Left lung (tissue), 10 donors: ENCODE results near the gene ME2. TPM values are rescaled to one million over a fixed set of nuclear protein-coding genes. Genes with fewer than 3 reads are reported as not detected.
"Not testable (repeated sequence)": the region's sequence is repeated elsewhere in the genome, so short reads cannot be mapped to it uniquely, and the experiment has no call there.

ENCODE experiments used
- ATAC-seq: fragments of 200-7000 bp; cut with Tn5 transposase; one replicate; pipeline ENCODE4 v1.9.1; 2020; ENCODE audit warnings: moderate library complexity
- DNase-seq, 4 donors: peaks; one replicate each; pipeline ENCODE4 v3.0.0-alpha.2; 2013 to 2020
- H3K27ac ChIP-seq, 2 donors: fragments of 200-600 bp; sonication (generic) in 1 of 2; one replicate each; pipeline versions ENCODE4 v1.5.0 to v1.8.0; 2020 to 2021
- H3K27me3 ChIP-seq, 2 donors: fragments of 200-600 bp; sonication (generic) in 1 of 2; one replicate each; pipeline versions ENCODE4 v1.5.0 to v1.8.0; 2020 to 2021
- H3K36me3 ChIP-seq, 2 donors: fragments of 200-600 bp; sonication (generic) in 1 of 2; one replicate each; pipeline versions ENCODE4 v1.5.0 to v1.8.0; 2020 to 2021
- H3K4me1 ChIP-seq, 2 donors: fragments of 200-600 bp; one replicate each; pipeline ENCODE4 v1.8.0; 2021
- H3K4me3 ChIP-seq, 2 donors: fragments of 200-600 bp; sonication (generic) in 1 of 2; one replicate each; pipeline versions ENCODE4 v1.5.0 to v1.8.0; 2020 to 2021; ENCODE audit warnings: mild to moderate bottlenecking in 1 of 2
- H3K9me3 ChIP-seq, 2 donors: fragments of 200-600 bp; sonication (generic) in 1 of 2; one replicate each; pipeline versions ENCODE4 v1.5.0 to v1.8.0; 2020 to 2021
- intact Hi-C, 2 donors: fragments of 100-400 bp; cut with DNase I; formaldehyde crosslinking; loops; one replicate each; pipeline versions ENCODE4 v1.11.2 to v1.14.2; 2022
- polyA plus RNA-seq, 6 donors: library from polyadenylated mRNA; unstranded; fragments of 120-200 nt; gene quantifications; one replicate each; pipeline ENCODE4 v1.2.1, GENCODE V29; 2013; ENCODE audit not compliant: insufficient read length in 6 of 6
- total RNA-seq, 2 donors: library from RNA; stranded (reverse); fragmentation: NEBNext Ultra II Directional; extraction: Animal tissue kit (Norgen Biotek cat#: 25700); gene quantifications; one replicate each; pipeline ENCODE4 v1.2.1, GENCODE V29; 2021
- TF ChIP-seq, protein P1 (sequence below), 2 donors: fragments of 200-600 bp; sonication (generic) in 1 of 2; IDR thresholded peaks; one replicate each; pipeline versions ENCODE4 v1.5.0 to v1.8.0; 2021; ENCODE audit warnings: antibody characterized with exemption in 2 of 2
- donor health status: DM: no; HTN: yes; CAD: no.
- donor health status: DM: no; HTN: no; CAD: no.

Gene ME2
- total and polyA plus RNA-seq, 8 donors = 29.7 to 61.7 (median 32.4) TPM

DNA sequence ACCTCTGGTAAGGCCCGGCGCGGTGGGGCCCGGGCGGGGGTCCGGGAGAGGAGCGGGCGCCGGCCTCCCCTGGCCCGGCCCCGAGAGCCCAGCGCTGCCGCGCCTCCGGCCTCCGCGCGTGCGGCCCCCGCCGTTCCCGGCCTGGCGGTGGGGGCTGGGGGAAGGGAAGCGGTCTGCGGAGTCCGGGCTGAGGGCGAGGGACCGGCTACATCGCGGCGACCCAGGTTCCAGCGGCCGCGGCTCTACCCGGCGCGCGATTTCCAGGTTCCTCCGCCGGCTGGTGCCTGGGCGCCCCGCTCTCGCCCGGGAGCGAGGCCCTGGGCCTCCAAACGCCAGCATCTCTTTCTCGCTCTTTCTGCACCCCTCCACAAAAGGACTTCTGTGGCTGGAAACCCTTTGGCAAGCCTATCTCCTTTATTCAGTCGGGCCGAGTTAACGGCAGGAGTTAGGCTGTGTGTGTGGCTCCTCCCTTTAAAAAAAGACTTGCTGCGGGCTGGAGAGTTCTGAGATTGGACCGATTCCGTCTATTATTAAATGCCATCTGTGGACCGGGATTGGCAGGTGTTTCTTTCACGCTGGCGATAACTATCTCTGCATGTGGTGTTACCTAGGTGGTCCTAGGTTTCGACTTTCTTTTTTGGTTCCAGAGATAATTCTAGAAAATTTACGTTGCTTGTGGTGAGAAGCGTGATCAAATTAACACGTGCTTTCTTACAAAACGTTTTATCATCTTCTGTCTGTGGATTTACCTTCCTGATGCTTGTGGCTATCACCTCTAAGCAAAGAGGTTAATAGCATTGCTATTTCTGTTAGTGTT, 592 bp downstream of the ME2 start:
- Histone ChIP-seq H3K4me1 (peaks cover 0 to 32% of the 10 kb centered on the region in 2 donors), H3K4me3 (peak overlapping the region; percentile 76 to 90), H3K36me3 (no peaks in the 10 kb centered on the region), H3K9me3 (no peaks in the 10 kb centered on the region), H3K27me3 (no peaks in the 10 kb centered on the region), H3K27ac (peak overlapping the region; percentile 97 to 99)
- TF ChIP-seq, protein P1, sequence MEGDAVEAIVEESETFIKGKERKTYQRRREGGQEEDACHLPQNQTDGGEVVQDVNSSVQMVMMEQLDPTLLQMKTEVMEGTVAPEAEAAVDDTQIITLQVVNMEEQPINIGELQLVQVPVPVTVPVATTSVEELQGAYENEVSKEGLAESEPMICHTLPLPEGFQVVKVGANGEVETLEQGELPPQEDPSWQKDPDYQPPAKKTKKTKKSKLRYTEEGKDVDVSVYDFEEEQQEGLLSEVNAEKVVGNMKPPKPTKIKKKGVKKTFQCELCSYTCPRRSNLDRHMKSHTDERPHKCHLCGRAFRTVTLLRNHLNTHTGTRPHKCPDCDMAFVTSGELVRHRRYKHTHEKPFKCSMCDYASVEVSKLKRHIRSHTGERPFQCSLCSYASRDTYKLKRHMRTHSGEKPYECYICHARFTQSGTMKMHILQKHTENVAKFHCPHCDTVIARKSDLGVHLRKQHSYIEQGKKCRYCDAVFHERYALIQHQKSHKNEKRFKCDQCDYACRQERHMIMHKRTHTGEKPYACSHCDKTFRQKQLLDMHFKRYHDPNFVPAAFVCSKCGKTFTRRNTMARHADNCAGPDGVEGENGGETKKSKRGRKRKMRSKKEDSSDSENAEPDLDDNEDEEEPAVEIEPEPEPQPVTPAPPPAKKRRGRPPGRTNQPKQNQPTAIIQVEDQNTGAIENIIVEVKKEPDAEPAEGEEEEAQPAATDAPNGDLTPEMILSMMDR (IDR thresholded peaks at IDR 0.05) = no peak
- intact Hi-C loops = no loop called here
- DNase-seq (peak in 2 of 4 donors; percentile 34 to 91), ATAC-seq (peak; percentile 5)

DNA sequence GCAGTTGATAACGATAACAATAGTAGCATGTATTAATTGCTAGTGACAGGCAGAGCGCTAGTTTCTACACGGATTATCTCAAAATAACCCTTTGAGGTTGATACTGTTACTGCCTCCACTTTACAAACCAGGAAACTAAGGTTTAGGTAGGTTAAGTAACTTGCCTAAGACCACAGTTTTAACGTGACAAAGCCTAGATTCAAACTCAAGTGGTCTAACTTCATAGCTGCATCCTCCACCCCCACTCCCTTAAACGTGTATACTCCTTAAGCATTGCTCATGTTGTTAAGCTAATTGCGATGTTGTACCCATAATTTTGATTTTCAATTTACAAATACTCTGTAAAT, 1.2 kb downstream of the ME2 start:
- H3K27me3 ChIP-seq = no peaks in the 10 kb centered on the region
- H3K4me3 ChIP-seq = peak overlapping the region; percentile 76 to 90
- H3K9me3 ChIP-seq = no peaks in the 10 kb centered on the region
- intact Hi-C loops = no loop called here
- H3K4me1 ChIP-seq = peaks cover 0 to 32% of the 10 kb centered on the region in 2 donors
- ATAC-seq (no peak), DNase-seq (no peak)
- TF ChIP-seq, protein P1 (IDR thresholded peaks at IDR 0.05) = no peak
- H3K36me3 ChIP-seq = no peaks in the 10 kb centered on the region
- peak overlapping the region in 1 of 2 donors; percentile 99 for H3K27ac ChIP-seq

DNA sequence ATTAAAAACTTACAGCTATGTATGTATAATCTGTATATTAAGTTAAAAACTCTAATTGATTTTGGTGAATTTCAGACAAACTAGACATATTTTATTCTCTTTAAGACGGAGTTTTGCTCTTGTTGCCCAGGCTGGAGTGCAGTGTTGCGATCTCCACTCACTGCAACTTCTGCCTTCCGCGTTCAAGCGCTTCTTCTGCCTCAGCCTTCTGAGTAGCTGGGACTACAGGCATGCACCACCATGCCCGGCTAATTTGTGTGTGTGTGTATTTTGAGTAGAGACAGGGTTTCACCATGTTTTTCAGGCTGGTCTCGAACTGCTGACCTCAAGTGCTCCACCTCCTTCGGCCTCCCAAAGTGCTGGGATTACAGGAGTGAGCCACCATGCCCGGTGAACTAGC, 2.0 kb downstream of the ME2 start:
- intact Hi-C loops, H3K27me3 ChIP-seq, DNase-seq, H3K9me3 ChIP-seq, H3K27ac ChIP-seq, H3K36me3 ChIP-seq, ATAC-seq: not testable (repeated sequence)
- peaks cover 0 to 32% of the 10 kb centered on the region in 2 donors for H3K4me1 ChIP-seq
- H3K4me3 ChIP-seq = peak overlapping the region in 1 of 2 donors; percentile 76

DNA sequence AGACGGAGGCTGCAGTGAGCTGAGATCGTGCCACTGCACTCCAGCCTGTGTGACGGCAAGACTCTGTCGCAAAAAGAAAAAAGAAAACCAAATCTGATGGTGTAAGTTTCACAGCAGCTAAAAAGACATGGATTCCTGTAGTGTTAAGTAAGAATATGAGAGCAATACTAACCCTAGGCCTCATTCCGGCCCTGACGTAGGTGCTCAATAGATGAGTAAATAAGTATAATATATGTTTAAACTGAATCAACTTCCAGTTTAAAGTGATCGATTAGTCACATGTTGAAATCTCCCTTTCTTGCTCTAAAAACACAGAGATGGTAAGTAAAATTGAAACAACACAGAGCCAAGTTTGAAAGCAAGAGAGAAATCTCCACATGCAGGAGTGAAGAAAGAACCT, 8.0 kb downstream of the ME2 start:
- intact Hi-C loops = no loop called here
- no peak for ATAC-seq
- H3K36me3 ChIP-seq = peaks cover 0 to 5% of the 10 kb centered on the region in 2 donors
- no peaks in the 10 kb centered on the region for H3K27me3 ChIP-seq
- H3K9me3 ChIP-seq = peaks cover 0 to 14% of the 10 kb centered on the region in 2 donors
- TF ChIP-seq, protein P1 (IDR thresholded peaks at IDR 0.05) = no peak
- no peak overlapping the region for H3K27ac ChIP-seq
- DNase-seq = no peak
- peaks cover 0 to 9% of the 10 kb centered on the region in 2 donors for H3K4me1 ChIP-seq
- H3K4me3 ChIP-seq = no peak overlapping the region

DNA sequence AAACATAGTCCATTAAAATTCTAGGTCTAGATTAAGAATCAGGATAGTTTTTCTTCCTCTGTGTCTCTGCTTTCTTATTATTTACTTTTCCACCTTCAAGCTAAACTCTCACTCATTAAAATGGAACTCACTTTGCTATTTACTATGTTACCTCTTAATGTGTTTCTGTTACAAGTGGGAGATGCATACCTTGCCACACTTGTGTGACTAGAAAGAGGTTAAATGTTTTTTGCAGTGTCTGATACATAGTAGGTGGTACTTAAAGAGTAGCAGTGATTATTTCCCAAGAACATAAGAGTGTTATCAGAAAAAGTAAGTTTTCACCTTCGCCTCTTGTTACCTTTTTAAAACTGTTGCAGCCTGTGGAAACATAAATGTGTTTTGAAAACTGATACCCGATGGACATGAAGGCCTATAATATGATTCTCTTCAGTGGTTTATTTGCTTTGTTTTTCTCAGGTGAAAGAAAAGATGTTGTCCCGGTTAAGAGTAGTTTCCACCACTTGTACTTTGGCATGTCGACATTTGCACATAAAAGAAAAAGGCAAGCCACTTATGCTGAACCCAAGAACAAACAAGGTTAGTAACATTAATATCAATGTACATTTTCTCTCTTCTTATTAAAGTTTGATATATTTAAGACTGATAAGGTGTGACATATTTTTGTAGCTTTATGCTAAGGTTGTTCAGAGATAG, 16.6 kb downstream of the ME2 start:
- Histone ChIP-seq H3K27me3 (no peaks in the 10 kb centered on the region), H3K4me3 (no peak overlapping the region), H3K4me1 (no peaks in the 10 kb centered on the region), H3K27ac (peak overlapping the region in 1 of 2 donors; percentile 18), H3K9me3 (no peaks in the 10 kb centered on the region), H3K36me3 (peaks cover 0 to 28% of the 10 kb centered on the region in 2 donors)
- intact Hi-C loops = no loop called here
- ATAC-seq (peak; percentile 78), DNase-seq (peak in 1 of 4 donors; percentile 10)
- TF ChIP-seq, protein P1 (IDR thresholded peaks at IDR 0.05) = no peak
